HepG2 (cell line): ENCODE data around the gene GBGT1. TPM values are rescaled to one million over a fixed set of nuclear protein-coding genes. Genes with fewer than 3 reads are reported as not detected.

Source experiments
- ATAC-seq: fragments of 200-7000 bp; cut with Tn5 transposase; 3 replicates; pipeline ENCODE4 v1.9.1; 2020; ENCODE audit warnings: mild to moderate bottlenecking, moderate library complexity
- BruUV-seq: library from RNA; stranded (reverse); fragments of 400-500 nt; replicated peaks from 2 replicates; lab custom pipeline; 2021; lab: Mats Ljungman, UMichigan
- CTCF ChIA-PET: fragments of 300-600 bp; formaldehyde crosslinking; extraction: SDS; loops from one replicate; lab custom pipeline; 2021; ENCODE audit warnings: low total read pairs, inconsistent platforms, low intra/inter-chr PET ratio; lab: Yijun Ruan, JAX
- POLR2A ChIA-PET: fragments of 350-600 bp; sonication (Branson Sonifier 250); formaldehyde crosslinking; loops from one replicate; lab custom pipeline; 2020; ENCODE audit warnings: antibody characterized with exemption, inconsistent platforms; lab: Yijun Ruan, JAX
- DNase-seq: peaks from one replicate; pipeline ENCODE4 v3.0.0-alpha.2; 2015; ENCODE audit warnings: low spot score
- FAIRE-seq: peaks from 3 replicates; lab custom pipeline; 2011; peaks lifted over from hg19 to GRCh38; lab: Jason Lieb, UNC
- H2AFZ ChIP-seq: one replicate; pipeline ENCODE4 v1.6.1; 2011; ENCODE audit warnings: low read length, inconsistent platforms
- H3K27ac ChIP-seq: fragments of 300-600 bp; 3 replicates; pipeline ENCODE4 v1.8.0; 2011; ENCODE audit warnings: mixed run types, mild to moderate bottlenecking, mixed read lengths, low read length, inconsistent platforms; ENCODE audit not compliant: insufficient read depth; ENCODE audit errors: extremely low read length
- H3K27me3 ChIP-seq, 2 experiments: fragments of 200-600 bp in 1 of 2; 2 replicates in 1 of 2; 3 replicates in 1 of 2; pipeline versions ENCODE4 v1.6.0 to v1.8.0; 2011; ENCODE audit warnings: low read length in 2 of 2, mild to moderate bottlenecking in 2 of 2, moderate library complexity in 2 of 2, inconsistent platforms in 1 of 2; ENCODE audit not compliant: insufficient read depth in 2 of 2, control insufficient read depth in 1 of 2
- H3K36me3 ChIP-seq, 2 experiments: fragments of 200-600 bp in 1 of 2; replicated peaks in 1 of 2; 2 replicates in 1 of 2; 3 replicates in 1 of 2; pipeline versions ENCODE4 v1.5.1 to v1.8.0; 2011; ENCODE audit warnings: low read length in 2 of 2, inconsistent platforms in 1 of 2; ENCODE audit not compliant: insufficient read depth in 2 of 2, control insufficient read depth in 1 of 2
- H3K4me1 ChIP-seq: 2 replicates; pipeline ENCODE4 v1.5.1; 2012; ENCODE audit warnings: low read length, inconsistent platforms; ENCODE audit not compliant: insufficient read depth
- H3K4me2 ChIP-seq: 2 replicates; pipeline ENCODE4 v1.6.0; 2011; ENCODE audit warnings: low read depth, low read length, inconsistent platforms
- H3K4me3 ChIP-seq, 3 experiments: fragments of 200-600 bp in 1 of 3; sonication (generic), shearing (Covaris generic) in 1 of 3; replicated peaks in 1 of 3; 2 replicates each; pipeline ENCODE4 v1.5.1; 2011 to 2016; ENCODE audit warnings: low read length in 3 of 3, inconsistent platforms in 2 of 3, low read depth in 2 of 3, mild to moderate bottlenecking in 2 of 3, control low read depth in 1 of 3, mixed read lengths in 1 of 3; ENCODE audit not compliant: insufficient read depth in 1 of 3
- H3K79me2 ChIP-seq: one replicate; pipeline ENCODE4 v1.6.1; 2011; ENCODE audit warnings: low read length, inconsistent platforms; ENCODE audit not compliant: insufficient read depth
- H3K9ac ChIP-seq: 2 replicates; pipeline ENCODE4 v1.6.0; 2011; ENCODE audit warnings: mild to moderate bottlenecking, low read depth, low read length, inconsistent platforms; ENCODE audit not compliant: insufficient read depth
- H3K9me3 ChIP-seq: 2 replicates; pipeline ENCODE4 v1.5.1; 2012; ENCODE audit warnings: mild to moderate bottlenecking, low read length
- H4K20me1 ChIP-seq: 2 replicates; pipeline ENCODE4 v1.6.0; 2011; ENCODE audit warnings: inconsistent platforms, mild to moderate bottlenecking, low read length, moderate library complexity; ENCODE audit not compliant: insufficient read depth
- ARID2 ChIP-seq: sonication (generic); formaldehyde crosslinking; IDR thresholded peaks from 2 replicates; pipeline ENCODE4 v1.8.1; 2022; ENCODE audit warnings: mild to moderate bottlenecking, missing genetic modification reagents, borderline replicate concordance
- CENPX ChIP-seq: sonication (generic); formaldehyde crosslinking; IDR thresholded peaks from 2 replicates; pipeline ENCODE4 v1.9.0; 2021; ENCODE audit warnings: mild to moderate bottlenecking, missing genetic modification reagents, moderate library complexity
- DPF2 ChIP-seq: sonication (generic); formaldehyde crosslinking; IDR thresholded peaks from 2 replicates; pipeline ENCODE4 v1.4.0; 2020; ENCODE audit warnings: mild to moderate bottlenecking, low read depth, missing genetic modification reagents, borderline replicate concordance
- KAT2B ChIP-seq: fragments of 150-350 bp; IDR thresholded peaks from 2 replicates; pipeline ENCODE4 v1.6.1; 2014; ENCODE audit warnings: low read depth, low read length, borderline replicate concordance
- KLF15 ChIP-seq: sonication (generic); formaldehyde crosslinking; IDR thresholded peaks from 2 replicates; pipeline ENCODE4 v1.8.1; 2023; ENCODE audit warnings: borderline replicate concordance, mild to moderate bottlenecking, inconsistent platforms, missing genetic modification reagents, mixed read lengths
- KLF9 ChIP-seq: IDR thresholded peaks from 2 replicates; pipeline ENCODE4 v1.6.1; 2016; ENCODE audit warnings: low read depth
- ZNF230 ChIP-seq: sonication (generic); formaldehyde crosslinking; IDR thresholded peaks from 2 replicates; pipeline ENCODE4 v1.4.0; 2020; ENCODE audit warnings: mild to moderate bottlenecking, missing genetic modification reagents
- ZNF235 ChIP-seq: sonication (generic); formaldehyde crosslinking; IDR thresholded peaks from 2 replicates; pipeline ENCODE4 v1.8.1; 2023; ENCODE audit warnings: mild to moderate bottlenecking, missing genetic modification reagents, borderline replicate concordance
- ZNF441 ChIP-seq: sonication (generic); formaldehyde crosslinking; IDR thresholded peaks from 2 replicates; pipeline ENCODE4 v1.7.0; 2021; ENCODE audit warnings: missing genetic modification reagents, borderline replicate concordance
- ZNF589 ChIP-seq: sonication (generic); formaldehyde crosslinking; conservative IDR thresholded peaks from 2 replicates; pipeline ENCODE4 v1.8.0; 2022; ENCODE audit warnings: mild to moderate bottlenecking, moderate library complexity, missing genetic modification reagents
- ZNF768 ChIP-seq: sonication (generic); formaldehyde crosslinking; IDR thresholded peaks from 2 replicates; pipeline ENCODE4 v1.4.0; 2020; ENCODE audit warnings: missing genetic modification reagents
- WGBS: methylation state at CpG from one replicate; pipeline ENCODE4 v1.1.6; 2017; ENCODE audit warnings: low lambda C conversion rate; 5-methylcytosine and 5-hydroxymethylcytosine counted together
- in situ Hi-C: cut with HindIII; loops from 2 replicates; pipeline ENCODE4 v1.10.0; 2017; ENCODE audit warnings: low pct_unique_long_range_greater_than_20kb; ENCODE audit not compliant: extremely low pct_ligation_motif_present
- intact Hi-C: fragments of 100-400 bp; cut with micrococcal nuclease; formaldehyde crosslinking; loops from one replicate; pipeline ENCODE4 v1.10.0; 2022; ENCODE audit not compliant: unreplicated experiment
- polyA plus RNA-seq, 8 experiments: library from polyadenylated mRNA; depleted of rRNA in 3 of 8; stranded (reverse) in 7 of 8; unstranded in 1 of 8; fragments of >200 nt; fragmentation: Illumina TruSeq in 4 of 8; extraction: Trizol in 4 of 8; gene quantifications; 2 replicates each; pipeline versions ENCODE4 v1.2.1 to v1.2.3, GENCODE V29; 2011 to 2016; ENCODE audit warnings: low read depth in 4 of 8, missing spikeins in 1 of 8, mixed read lengths in 1 of 8; ENCODE audit not compliant: insufficient read depth in 1 of 8
- total RNA-seq, 5 experiments: library from RNA; depleted of rRNA; stranded (reverse); fragments of >200 nt; fragmentation: Illumina TruSeq; extraction: Trizol; gene quantifications; 2 replicates each; pipeline ENCODE4 v1.2.3, GENCODE V29; 2016; ENCODE audit warnings: low read depth in 1 of 5
- TF ChIP-seq, protein P1 (sequence below): IDR thresholded peaks from 2 replicates; pipeline ENCODE4 v1.4.0; 2020; ENCODE audit warnings: mild to moderate bottlenecking, missing genetic modification reagents
- TF ChIP-seq, protein P2 (sequence below): sonication (generic); formaldehyde crosslinking; IDR thresholded peaks from 2 replicates; pipeline ENCODE4 v1.5.1; 2020; ENCODE audit warnings: missing genetic modification reagents, mild to moderate bottlenecking, borderline replicate concordance
- TF ChIP-seq, protein P3 (sequence below): sonication (generic); formaldehyde crosslinking; IDR thresholded peaks from 2 replicates; pipeline ENCODE4 v1.4.0; 2020; ENCODE audit warnings: missing genetic modification reagents

GBGT1 gene
- total and polyA plus RNA-seq, 2 of the 13 experiments (the other 11 are each of a cell fraction or from before 2014, with no cell fraction given), result not detected

DNA sequence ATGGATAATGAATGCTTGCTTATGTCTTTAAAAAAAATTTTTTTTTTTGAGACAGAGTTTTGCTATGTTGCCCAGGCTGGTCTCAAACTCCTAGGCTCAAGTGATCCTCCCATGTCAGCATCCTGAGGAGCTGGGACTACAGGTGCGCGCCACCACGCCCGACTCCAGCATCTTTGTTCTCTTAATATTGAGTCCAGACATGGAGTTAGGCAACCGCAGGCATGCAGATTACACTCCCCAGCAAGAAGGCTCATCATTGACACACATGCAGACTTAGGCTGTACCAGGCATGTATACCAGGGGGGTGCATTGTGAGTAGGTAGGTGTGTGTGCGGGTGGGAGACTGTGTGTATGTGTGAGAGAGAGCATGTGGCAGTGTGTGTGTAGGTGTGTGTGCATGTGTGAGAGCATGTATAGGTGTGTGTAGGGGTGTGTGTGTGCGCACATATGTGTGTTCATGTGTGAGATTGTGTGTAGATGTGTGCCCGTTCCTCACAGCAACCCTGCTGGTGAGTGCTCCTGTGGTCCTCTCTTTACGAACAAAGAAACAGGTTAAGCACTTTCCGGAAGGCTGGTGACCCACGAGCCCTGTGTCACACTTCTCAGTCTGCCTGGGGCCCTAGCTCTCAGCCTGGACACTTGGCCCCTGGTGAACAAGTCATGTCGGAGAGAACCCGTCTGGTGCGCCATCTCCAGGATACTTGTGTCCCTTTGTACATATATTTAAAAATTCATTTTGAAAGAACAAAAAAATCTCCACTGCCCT, 39.2 kb upstream of the GBGT1 start:
- intact Hi-C loops (no loop called here), in situ Hi-C loops (no loop called here)
- TF ChIP-seq ARID2 (no peak), ZNF441 (CRISPR knock-in tag) (no peak), ZNF768 (CRISPR knock-in tag) (no peak), KAT2B (no peak), KLF15 (CRISPR knock-in tag) (no peak), CENPX (CRISPR knock-in tag) (no peak), DPF2 (no peak), KLF9 (CRISPR knock-in tag) (no peak), ZNF230 (CRISPR knock-in tag) (no peak), ZNF235 (CRISPR knock-in tag) (no peak), ZNF589 (CRISPR knock-in tag) (no peak)
- TF ChIP-seq, protein P1, sequence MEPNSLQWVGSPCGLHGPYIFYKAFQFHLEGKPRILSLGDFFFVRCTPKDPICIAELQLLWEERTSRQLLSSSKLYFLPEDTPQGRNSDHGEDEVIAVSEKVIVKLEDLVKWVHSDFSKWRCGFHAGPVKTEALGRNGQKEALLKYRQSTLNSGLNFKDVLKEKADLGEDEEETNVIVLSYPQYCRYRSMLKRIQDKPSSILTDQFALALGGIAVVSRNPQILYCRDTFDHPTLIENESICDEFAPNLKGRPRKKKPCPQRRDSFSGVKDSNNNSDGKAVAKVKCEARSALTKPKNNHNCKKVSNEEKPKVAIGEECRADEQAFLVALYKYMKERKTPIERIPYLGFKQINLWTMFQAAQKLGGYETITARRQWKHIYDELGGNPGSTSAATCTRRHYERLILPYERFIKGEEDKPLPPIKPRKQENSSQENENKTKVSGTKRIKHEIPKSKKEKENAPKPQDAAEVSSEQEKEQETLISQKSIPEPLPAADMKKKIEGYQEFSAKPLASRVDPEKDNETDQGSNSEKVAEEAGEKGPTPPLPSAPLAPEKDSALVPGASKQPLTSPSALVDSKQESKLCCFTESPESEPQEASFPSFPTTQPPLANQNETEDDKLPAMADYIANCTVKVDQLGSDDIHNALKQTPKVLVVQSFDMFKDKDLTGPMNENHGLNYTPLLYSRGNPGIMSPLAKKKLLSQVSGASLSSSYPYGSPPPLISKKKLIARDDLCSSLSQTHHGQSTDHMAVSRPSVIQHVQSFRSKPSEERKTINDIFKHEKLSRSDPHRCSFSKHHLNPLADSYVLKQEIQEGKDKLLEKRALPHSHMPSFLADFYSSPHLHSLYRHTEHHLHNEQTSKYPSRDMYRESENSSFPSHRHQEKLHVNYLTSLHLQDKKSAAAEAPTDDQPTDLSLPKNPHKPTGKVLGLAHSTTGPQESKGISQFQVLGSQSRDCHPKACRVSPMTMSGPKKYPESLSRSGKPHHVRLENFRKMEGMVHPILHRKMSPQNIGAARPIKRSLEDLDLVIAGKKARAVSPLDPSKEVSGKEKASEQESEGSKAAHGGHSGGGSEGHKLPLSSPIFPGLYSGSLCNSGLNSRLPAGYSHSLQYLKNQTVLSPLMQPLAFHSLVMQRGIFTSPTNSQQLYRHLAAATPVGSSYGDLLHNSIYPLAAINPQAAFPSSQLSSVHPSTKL (CRISPR knock-in tag), result no peak
- TF ChIP-seq, protein P2, sequence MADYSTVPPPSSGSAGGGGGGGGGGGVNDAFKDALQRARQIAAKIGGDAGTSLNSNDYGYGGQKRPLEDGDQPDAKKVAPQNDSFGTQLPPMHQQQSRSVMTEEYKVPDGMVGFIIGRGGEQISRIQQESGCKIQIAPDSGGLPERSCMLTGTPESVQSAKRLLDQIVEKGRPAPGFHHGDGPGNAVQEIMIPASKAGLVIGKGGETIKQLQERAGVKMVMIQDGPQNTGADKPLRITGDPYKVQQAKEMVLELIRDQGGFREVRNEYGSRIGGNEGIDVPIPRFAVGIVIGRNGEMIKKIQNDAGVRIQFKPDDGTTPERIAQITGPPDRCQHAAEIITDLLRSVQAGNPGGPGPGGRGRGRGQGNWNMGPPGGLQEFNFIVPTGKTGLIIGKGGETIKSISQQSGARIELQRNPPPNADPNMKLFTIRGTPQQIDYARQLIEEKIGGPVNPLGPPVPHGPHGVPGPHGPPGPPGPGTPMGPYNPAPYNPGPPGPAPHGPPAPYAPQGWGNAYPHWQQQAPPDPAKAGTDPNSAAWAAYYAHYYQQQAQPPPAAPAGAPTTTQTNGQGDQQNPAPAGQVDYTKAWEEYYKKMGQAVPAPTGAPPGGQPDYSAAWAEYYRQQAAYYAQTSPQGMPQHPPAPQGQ (CRISPR knock-in tag), result no peak
- TF ChIP-seq, protein P3, sequence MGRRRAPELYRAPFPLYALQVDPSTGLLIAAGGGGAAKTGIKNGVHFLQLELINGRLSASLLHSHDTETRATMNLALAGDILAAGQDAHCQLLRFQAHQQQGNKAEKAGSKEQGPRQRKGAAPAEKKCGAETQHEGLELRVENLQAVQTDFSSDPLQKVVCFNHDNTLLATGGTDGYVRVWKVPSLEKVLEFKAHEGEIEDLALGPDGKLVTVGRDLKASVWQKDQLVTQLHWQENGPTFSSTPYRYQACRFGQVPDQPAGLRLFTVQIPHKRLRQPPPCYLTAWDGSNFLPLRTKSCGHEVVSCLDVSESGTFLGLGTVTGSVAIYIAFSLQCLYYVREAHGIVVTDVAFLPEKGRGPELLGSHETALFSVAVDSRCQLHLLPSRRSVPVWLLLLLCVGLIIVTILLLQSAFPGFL (CRISPR knock-in tag), result no peak
- H4K20me1 ChIP-seq, result no peaks in the 10 kb centered on the region
- H3K36me3 ChIP-seq, result no peaks in the 10 kb centered on the region
- no peak for FAIRE-seq
- POLR2A ChIA-PET, result interaction anchor here (0.7 kb wide), 1 partner anchor 56 kb away, joined by 3 read pairs; no protein-coding TSS in a partner anchor
- H3K9me3 ChIP-seq, result no peaks in the 10 kb centered on the region
- no peak for ATAC-seq
- CTCF ChIA-PET, result no interaction called here
- no TSS peak for BruUV-seq
- H3K27ac ChIP-seq, result no peak overlapping the region
- WGBS, result 27% methylated on average over 14 of the region's 14 CpGs
- no peak for DNase-seq
- peaks cover 4 to 52% of the 10 kb centered on the region in 2 experiments; a peak in 3 of 5 replicates for H3K27me3 ChIP-seq
- no peak overlapping the region for H3K4me2 ChIP-seq
- H3K4me3 ChIP-seq, result no peak overlapping the region
- H3K4me1 ChIP-seq, result no peaks in the 10 kb centered on the region
- H2AFZ ChIP-seq, result no peak overlapping the region
- H3K79me2 ChIP-seq, result no peaks in the 10 kb centered on the region
- no peak overlapping the region for H3K9ac ChIP-seq
